Large intestine (tissue), 3 donors: ENCODE data around the gene CAMK1G. TPM values are rescaled to one million over a fixed set of nuclear protein-coding genes. Genes with fewer than 3 reads are reported as not detected.

Experiments
- DNase-seq, 2 donors: peaks; one replicate each; pipeline versions ENCODE4 v3.0.0 to v3.0.0-alpha.2; 2013
- H3K27ac ChIP-seq: one replicate; pipeline ENCODE4 v1.5.1; 2013; ENCODE audit warnings: low read length
- H3K27me3 ChIP-seq: 2 replicates; pipeline ENCODE4 v1.6.1; 2013; ENCODE audit warnings: low read length; ENCODE audit not compliant: control insufficient read depth, insufficient read depth
- H3K36me3 ChIP-seq: 2 replicates; pipeline ENCODE4 v1.6.1; 2013; ENCODE audit warnings: low read length; ENCODE audit not compliant: control insufficient read depth, insufficient read depth
- H3K4me1 ChIP-seq: one replicate; pipeline ENCODE4 v1.6.1; 2013; ENCODE audit warnings: low read length; ENCODE audit not compliant: control insufficient read depth, insufficient read depth
- H3K4me3 ChIP-seq: one replicate; pipeline ENCODE4 v1.5.1; 2013; ENCODE audit warnings: low read length
- H3K9me3 ChIP-seq: one replicate; pipeline ENCODE4 v1.6.1; 2013; ENCODE audit warnings: mild to moderate bottlenecking, low read depth, low read length, moderate library complexity; ENCODE audit not compliant: control insufficient read depth
- WGBS: methylation state at CpG from one replicate; pipeline ENCODE4 v1.1.5; 2013; ENCODE audit warnings: low lambda C conversion rate; ENCODE audit not compliant: insufficient coverage; 5-methylcytosine and 5-hydroxymethylcytosine counted together
- polyA plus RNA-seq: library from polyadenylated mRNA; unstranded; fragments of 120-200 nt; gene quantifications from one replicate; pipeline ENCODE4 v1.2.1, GENCODE V29; 2013

CAMK1G gene
- polyA plus RNA-seq, 1 donor, result 0.63 TPM

DNA sequence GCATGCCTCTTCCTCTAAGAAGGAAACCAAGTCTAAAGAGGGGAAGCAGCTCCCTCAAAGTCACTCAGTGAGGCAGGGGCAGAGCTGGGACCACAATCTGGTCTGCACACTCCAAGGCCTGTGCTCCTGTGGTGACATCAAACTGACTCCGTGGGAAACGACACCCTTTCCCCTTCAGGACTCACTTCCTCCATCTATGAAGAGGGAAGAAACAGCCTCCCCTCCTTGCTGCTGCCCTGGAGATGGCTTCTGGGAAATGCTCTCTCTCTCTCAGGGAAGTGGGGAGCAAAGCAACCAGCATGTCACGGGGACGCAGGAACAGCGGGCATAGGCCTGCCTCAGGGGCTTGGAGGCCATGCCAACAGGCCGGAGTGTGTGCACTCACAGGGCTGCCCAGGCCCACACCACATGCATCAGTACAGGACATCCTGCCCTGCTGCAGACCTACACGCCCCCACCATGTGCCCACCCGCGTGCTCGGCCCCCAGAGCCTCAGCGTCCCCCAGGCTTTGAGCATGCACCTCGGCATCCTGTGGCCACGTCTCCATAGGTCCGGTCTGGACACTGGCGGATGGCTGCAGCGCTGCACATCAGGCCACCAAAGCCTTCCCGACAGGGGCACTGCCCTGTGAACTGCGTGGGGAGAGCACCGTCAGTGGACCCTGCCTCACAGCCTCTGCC, 43.0 kb downstream of the CAMK1G start:
- Histone ChIP-seq H3K4me3 (no peak overlapping the region), H3K27me3 (no peaks in the 10 kb centered on the region), H3K4me1 (peaks cover 28% of the 10 kb centered on the region), H3K27ac (no peak overlapping the region), H3K36me3 (peaks cover 90% of the 10 kb centered on the region), H3K9me3 (no peaks in the 10 kb centered on the region)
- no peak for DNase-seq
- no CpG with 5 or more reads among the region's 19 CpGs for WGBS

DNA sequence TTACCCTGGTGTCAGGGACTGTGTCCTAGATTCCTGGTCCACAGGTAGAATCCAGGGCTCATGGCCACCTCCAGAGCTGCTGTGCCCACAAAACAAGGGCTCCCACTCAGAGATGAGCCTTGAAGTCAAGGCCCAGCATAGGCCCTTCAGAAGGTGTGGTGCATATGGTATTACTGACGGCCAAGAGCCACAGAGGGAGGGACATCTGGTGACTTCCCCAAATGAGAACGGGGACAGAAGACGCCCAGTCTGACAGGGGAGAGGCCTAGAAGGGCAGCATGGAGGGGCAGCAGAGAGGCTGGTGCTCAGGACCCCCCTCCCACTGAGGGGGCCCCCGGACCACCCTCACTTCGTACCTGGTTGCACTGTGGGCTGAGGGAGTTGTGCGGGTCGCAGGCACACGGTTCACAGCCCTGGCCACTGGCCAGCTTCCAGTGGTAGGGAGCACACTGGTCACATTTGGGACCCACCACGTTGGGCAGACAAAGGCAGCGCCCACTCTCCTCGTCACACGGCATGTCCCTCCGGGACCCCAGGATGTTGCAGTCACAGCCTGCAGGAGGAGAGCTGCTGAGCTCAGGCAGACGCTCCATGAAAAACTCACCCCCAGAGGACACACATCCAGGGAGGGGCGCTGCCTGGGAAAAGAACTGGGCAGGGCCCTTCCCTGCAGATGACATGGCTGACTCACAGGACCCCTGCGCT, 43.7 kb downstream of the CAMK1G start:
- no peaks in the 10 kb centered on the region for H3K9me3 ChIP-seq
- H3K27ac ChIP-seq, result no peak overlapping the region
- no peak for DNase-seq
- H3K4me3 ChIP-seq, result no peak overlapping the region
- no peaks in the 10 kb centered on the region for H3K27me3 ChIP-seq
- peaks cover 90% of the 10 kb centered on the region for H3K36me3 ChIP-seq
- peaks cover 21% of the 10 kb centered on the region for H3K4me1 ChIP-seq
- no CpG with 5 or more reads among the region's 16 CpGs for WGBS

DNA sequence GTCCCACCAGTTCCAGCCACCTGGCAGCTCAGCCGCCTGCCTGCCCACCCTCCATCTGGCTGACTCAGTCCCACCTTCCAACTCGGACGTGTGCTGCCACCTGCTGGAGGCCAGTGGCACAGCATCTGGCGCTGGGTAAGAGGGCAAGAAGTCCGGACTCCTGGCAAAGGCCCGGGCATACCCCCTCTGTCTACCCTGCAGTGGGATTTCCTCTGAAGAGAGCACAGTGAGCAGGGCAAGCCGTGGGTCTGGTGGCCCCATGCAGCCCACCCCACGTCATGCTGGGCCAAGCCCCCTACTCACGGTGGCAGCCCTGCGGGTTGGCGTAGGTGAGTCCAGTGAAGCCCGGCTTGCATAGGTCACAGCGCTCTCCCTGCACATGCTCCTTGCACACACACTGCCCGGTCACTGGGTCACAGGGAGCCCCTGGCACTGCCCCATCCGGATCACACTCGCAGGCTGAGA, 44.2 kb downstream of the CAMK1G start:
- H3K27me3 ChIP-seq, result no peaks in the 10 kb centered on the region
- no CpG with 5 or more reads among the region's 16 CpGs for WGBS
- H3K9me3 ChIP-seq, result no peaks in the 10 kb centered on the region
- H3K27ac ChIP-seq, result no peak overlapping the region
- H3K36me3 ChIP-seq, result peaks cover 89% of the 10 kb centered on the region
- no peak overlapping the region for H3K4me3 ChIP-seq
- peaks cover 15% of the 10 kb centered on the region for H3K4me1 ChIP-seq
- DNase-seq, result peak in 1 of 2 donors; percentile 40

DNA sequence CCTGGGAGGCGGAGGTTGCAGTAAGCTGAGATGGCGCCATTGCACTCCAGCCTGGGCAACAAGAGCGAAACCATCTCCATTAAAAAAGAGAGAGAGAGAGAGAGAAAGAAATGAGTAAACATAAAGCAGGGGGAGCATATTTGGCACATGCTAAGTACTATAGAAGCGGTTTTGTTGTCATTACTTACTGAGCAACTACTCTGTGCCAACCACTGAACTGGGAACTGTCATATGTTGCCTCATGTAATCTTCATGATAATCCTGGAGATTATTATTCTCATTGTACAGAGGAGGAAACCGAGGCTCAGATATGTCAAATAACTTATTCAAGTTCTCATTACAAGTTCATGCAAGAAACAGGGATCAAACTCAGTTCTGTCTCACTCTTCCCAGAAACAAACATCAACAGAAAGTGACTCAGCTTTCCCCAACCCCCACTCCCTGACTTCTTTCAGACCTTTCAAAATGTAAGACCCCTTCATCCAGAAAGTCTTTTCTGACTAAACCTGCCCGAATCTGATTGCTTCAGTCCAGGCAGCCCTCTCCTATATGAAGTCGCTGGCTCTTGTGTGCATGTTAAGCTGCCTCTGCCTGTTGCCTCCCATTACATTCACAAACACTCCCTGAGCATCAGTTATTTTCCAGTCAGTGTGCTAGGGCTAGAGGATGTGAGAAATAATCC, 45.2 kb downstream of the CAMK1G start:
- Histone ChIP-seq H3K4me1 (peaks cover 8% of the 10 kb centered on the region), H3K9me3 (no peaks in the 10 kb centered on the region), H3K4me3 (no peak overlapping the region), H3K27ac (no peak overlapping the region), H3K27me3 (no peaks in the 10 kb centered on the region), H3K36me3 (peaks cover 87% of the 10 kb centered on the region)
- 94% methylated on average over 3 of the region's 7 CpGs for WGBS
- no peak for DNase-seq

DNA sequence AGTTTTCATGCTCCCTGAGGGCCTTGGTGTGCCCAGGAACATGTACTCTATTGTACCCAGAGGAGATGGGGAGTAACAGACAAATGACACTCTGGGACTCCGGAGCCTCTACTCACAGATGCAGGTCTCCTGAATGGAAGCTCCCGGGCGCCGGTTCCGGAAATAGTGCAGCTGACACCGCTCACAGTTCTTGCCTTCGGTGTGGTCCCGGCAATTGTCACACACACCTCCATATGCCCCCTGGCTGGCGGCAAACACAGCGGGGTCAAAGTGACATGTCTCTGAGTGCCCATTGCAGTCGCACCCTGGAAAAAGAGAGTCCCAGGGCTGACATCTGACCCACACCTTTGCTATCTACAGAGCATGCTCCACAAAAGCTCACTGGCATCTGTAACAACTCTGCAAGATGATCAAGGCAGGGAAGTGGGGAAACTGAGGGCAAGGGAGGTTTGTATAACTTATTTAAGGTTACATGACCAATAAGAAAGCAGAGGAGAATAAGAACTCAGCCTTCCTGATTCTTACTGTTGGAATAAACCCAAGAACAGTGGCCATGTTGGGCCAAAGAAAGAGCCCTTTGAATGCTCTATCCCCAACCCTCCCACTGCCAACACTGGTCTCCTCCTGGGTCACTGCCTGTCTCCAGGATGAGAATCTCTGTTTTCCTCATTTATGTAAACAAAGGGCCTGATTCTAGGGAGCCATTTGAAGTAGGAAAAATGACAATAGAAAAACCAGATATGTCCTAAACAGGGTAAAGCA, 46.3 kb downstream of the CAMK1G start:
- WGBS, result no CpG with 5 or more reads among the region's 11 CpGs
- Histone ChIP-seq H3K27me3 (no peaks in the 10 kb centered on the region), H3K36me3 (peaks cover 88% of the 10 kb centered on the region), H3K27ac (no peak overlapping the region), H3K4me1 (peaks cover 8% of the 10 kb centered on the region), H3K4me3 (no peak overlapping the region), H3K9me3 (no peaks in the 10 kb centered on the region)
- DNase-seq, result no peak

DNA sequence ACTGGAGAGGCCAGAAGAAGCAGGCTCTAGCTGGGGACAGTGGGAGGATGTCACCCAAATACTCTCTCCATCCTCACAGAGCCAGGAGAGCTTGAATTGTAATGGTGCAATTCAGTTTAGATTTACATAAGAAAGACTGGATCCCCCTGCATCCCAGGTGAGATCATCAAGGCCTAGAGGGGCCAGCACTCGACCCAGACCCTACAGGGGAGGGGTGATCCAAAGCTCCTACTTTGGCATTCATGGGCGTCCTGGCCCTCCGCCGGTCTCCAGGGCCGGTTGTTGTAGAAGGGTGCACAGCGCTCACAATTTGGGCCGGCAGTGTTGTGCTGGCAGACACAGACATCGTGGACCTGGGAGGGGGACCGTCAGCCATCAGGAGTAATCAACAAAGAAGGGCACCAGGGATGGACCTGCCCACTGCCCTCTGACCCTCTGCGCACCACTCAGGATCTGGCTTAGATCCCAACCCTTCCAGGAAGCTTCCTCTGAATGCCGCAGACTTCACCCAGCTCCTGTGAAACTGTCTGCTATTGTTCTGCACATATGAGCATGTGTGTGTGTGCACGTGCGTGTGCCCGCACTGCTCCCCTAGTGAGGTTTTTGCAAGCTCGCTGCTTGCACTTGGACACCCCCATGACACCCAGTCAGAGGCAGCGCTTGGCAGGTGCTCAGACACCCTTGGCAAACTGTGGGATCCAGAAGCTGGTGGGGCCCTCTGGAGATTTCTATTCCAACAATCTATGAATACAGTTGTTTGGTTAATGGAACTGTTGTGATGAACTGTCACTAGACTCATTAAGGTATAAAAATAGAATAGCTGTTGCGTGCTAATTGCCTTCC, 47.1 kb downstream of the CAMK1G start:
- no peaks in the 10 kb centered on the region for H3K27me3 ChIP-seq
- H3K9me3 ChIP-seq, result no peaks in the 10 kb centered on the region
- no peak overlapping the region for H3K4me3 ChIP-seq
- peaks cover 85% of the 10 kb centered on the region for H3K36me3 ChIP-seq
- WGBS, result no CpG with 5 or more reads among the region's 17 CpGs
- no peak for DNase-seq
- peaks cover 5% of the 10 kb centered on the region for H3K4me1 ChIP-seq
- H3K27ac ChIP-seq, result no peak overlapping the region

DNA sequence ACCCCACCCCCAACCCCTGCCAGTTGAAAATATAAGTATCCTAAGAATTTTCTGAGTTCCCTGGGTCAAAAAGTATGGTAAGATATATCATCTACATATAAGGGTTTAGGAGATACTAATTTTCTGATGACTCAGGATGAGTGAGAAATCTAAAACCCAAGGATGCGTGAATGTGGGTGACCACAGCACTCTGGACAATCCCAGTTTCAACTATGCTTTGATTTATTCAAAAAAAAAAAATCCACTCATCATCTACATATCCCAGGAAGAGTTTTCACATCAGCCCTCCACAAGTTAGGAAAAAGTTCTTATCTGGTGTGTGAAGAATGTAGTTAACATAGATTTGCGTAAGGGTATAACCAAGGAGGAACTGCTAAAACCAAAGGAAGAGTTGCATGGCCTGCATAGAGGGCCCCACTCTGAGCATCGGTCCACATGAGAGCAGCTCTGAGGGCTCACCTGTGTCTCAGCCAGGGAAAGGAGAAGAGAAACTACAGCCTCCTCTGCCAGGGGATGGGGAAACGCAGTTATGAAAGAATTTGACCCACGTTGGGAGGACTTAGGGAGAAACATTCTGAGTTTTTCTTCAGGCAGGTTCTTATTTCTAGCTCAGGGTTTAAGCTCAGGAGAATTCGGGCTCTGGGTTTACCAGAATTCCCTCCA, 50.0 kb downstream of the CAMK1G start:
- Histone ChIP-seq H3K36me3 (peaks cover 84% of the 10 kb centered on the region), H3K27me3 (no peaks in the 10 kb centered on the region), H3K4me1 (no peaks in the 10 kb centered on the region), H3K27ac (no peak overlapping the region), H3K4me3 (no peak overlapping the region), H3K9me3 (no peaks in the 10 kb centered on the region)
- 100% methylated on average over 1 of the region's 6 CpGs for WGBS
- no peak for DNase-seq

DNA sequence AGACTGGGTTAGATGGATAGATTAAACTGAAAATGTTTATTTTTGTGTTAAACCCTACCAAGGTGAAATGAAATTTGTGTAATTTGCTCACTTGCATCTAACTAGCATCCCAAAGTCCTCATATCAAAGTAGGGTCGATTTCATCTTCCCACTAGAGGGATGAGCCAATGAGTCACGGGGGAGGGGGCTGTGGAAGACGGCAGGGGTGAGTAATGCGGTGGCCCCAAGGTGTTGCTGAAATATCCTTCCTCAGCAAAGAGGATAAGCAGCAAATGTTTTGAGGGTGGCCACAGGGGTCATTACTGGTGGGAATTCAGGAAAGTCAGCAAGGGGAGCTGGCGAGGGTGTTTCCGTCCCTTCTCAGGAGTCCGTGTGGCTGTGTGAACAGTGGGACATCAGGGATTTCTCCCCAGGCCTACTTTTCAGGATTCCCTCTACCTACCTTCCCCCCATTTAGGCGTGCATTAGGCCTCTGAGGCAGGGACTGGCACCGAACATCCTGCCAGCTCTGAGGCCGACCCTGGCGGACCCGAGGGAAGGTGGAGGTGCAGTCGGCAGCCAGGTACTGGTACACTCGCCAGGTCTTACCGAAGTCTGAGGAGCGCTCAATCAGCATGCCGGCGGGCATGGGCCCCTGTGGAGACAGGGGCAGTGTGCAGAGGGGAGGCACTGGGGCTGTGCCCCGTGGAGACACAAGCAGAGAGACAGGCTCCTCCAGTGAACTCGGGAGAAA, 50.7 kb downstream of the CAMK1G start:
- Histone ChIP-seq H3K4me3 (no peak overlapping the region), H3K27me3 (no peaks in the 10 kb centered on the region), H3K9me3 (no peaks in the 10 kb centered on the region), H3K27ac (no peak overlapping the region), H3K36me3 (peaks cover 82% of the 10 kb centered on the region), H3K4me1 (no peaks in the 10 kb centered on the region)
- WGBS, result no CpG with 5 or more reads among the region's 20 CpGs
- DNase-seq, result no peak

DNA sequence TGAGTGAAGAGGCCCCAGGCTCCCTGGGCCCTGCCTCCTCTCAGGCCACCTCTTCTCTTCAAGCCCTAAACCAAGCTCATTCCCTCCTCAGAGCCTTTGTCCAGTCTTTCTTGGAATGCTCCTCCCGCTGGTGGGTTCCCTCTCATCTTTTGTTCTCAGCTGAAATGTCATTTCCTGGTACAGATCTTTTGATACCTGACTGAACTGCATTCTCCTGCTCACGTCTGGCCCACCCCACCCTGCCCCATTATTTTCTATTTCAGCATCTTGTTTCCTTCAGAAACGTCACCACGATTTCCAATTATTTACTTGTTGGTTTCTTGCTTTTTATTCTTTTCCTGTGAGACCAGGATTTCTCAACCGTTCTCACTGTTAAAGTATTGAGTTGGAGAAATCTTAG, 52.3 kb downstream of the CAMK1G start:
- H3K27ac ChIP-seq, result no peak overlapping the region
- H3K4me3 ChIP-seq, result no peak overlapping the region
- no peaks in the 10 kb centered on the region for H3K27me3 ChIP-seq
- WGBS, result 90% methylated on average over 4 of the region's 5 CpGs
- DNase-seq, result no peak
- H3K4me1 ChIP-seq, result no peaks in the 10 kb centered on the region
- H3K9me3 ChIP-seq, result no peaks in the 10 kb centered on the region
- H3K36me3 ChIP-seq, result peaks cover 72% of the 10 kb centered on the region
